GM23338 (cell line): ENCODE data around the gene NCS1.

Experiments
- CREB1 ChIP-seq: fragments of 250-450 bp; sonication (Bioruptor Pico); IDR thresholded peaks from 2 replicates; pipeline ENCODE4 v1.5.0; 2020; ENCODE audit warnings: low read depth, mild to moderate bottlenecking, moderate library complexity
- CTCF ChIP-seq, 2 experiments: fragments of 200-600 bp in 1 of 2; sonication (generic) in 1 of 2; conservative IDR thresholded peaks; 2 replicates each; pipeline versions ENCODE4 v1.5.1 to v1.6.1; 2016 to 2017; ENCODE audit warnings: antibody characterized with exemption in 2 of 2, low read depth in 2 of 2, mild to moderate bottlenecking in 2 of 2, moderate library complexity in 1 of 2
- ETS1 ChIP-seq: IDR thresholded peaks from 2 replicates; pipeline ENCODE4 v1.6.1; 2016; ENCODE audit warnings: antibody characterized with exemption
- EZH2 ChIP-seq: fragments of 200-600 bp; sonication (generic); IDR thresholded peaks from one replicate; pipeline ENCODE4 v1.8.0; 2017; ENCODE audit warnings: antibody characterized with exemption, mild to moderate bottlenecking, low read depth; ENCODE audit not compliant: unreplicated experiment
- EZH2phosphoT487 ChIP-seq: fragments of 200-600 bp; sonication (generic); IDR thresholded peaks from one replicate; pipeline ENCODE4 v1.8.1; 2018; ENCODE audit warnings: antibody characterized with exemption; ENCODE audit not compliant: unreplicated experiment
- JUNB ChIP-seq: IDR thresholded peaks from one replicate; pipeline ENCODE4 v1.6.1; 2016; ENCODE audit warnings: antibody characterized with exemption; ENCODE audit not compliant: unreplicated experiment
- NANOG ChIP-seq: IDR thresholded peaks from 2 replicates; pipeline ENCODE4 v1.6.1; 2016; ENCODE audit warnings: antibody characterized with exemption, borderline replicate concordance
- POLR2AphosphoS5 ChIP-seq: IDR thresholded peaks from 2 replicates; pipeline ENCODE4 v1.6.1; 2016; ENCODE audit warnings: antibody characterized with exemption, low read depth
- STAT1 ChIP-seq: IDR thresholded peaks from one replicate; pipeline ENCODE4 v1.6.1; 2016; ENCODE audit warnings: antibody characterized with exemption; ENCODE audit not compliant: unreplicated experiment
- ZNF114 ChIP-seq: fragments of 250-450 bp; sonication (Bioruptor Pico); IDR thresholded peaks from 2 replicates; pipeline ENCODE4 v1.5.0; 2020; ENCODE audit warnings: mild to moderate bottlenecking, moderate library complexity
- ZNF331 ChIP-seq: fragments of 250-450 bp; sonication (Bioruptor Pico); IDR thresholded peaks from 2 replicates; pipeline ENCODE4 v1.5.0; 2020; ENCODE audit warnings: low read depth, mild to moderate bottlenecking, moderate library complexity
- TF ChIP-seq, protein P1 (sequence below): IDR thresholded peaks from one replicate; pipeline ENCODE4 v1.6.1; 2018; ENCODE audit warnings: antibody characterized with exemption; ENCODE audit not compliant: unreplicated experiment

DNA sequence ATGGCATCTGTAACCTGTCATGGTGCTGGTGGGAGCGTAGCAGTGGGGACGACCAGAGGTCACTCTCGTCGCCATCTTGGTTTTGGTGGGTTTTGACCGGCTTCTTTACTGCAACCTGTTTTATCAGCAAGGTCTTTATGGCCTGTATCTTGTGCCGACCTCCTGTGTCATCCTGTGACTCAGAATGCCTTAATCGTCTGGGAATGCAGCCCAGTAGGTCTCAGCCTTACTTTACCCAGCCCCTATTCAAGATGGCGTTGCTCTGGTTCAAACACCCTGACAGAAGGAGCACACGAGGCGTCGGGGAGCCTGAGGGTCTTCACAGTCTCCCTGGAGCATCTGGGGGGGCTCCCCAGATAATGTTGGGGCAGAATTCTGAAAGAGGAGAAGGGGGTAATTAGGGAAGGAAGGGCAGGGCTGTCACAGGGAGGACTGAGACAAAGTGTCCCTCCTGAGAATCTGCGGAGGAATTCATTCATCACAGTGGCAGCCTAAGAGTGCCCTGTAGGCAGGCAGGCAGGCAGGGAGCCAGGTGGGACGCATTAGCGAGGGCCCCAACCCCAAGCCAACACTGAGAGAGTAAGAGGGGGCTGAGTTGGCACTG is 21.3 kb upstream of the NCS1 start:
- no peak for TF ChIP-seq JUNB
- no peak for TF ChIP-seq EZH2phosphoT487
- TF ChIP-seq CTCF (conservative IDR thresholded peaks at IDR 0.05; ENCODE audit: low read depth in 2 of 2) = no peak
- TF ChIP-seq POLR2AphosphoS5 = no peak
- TF ChIP-seq CREB1 (CRISPR knock-in tag) = no peak
- TF ChIP-seq, protein P1, sequence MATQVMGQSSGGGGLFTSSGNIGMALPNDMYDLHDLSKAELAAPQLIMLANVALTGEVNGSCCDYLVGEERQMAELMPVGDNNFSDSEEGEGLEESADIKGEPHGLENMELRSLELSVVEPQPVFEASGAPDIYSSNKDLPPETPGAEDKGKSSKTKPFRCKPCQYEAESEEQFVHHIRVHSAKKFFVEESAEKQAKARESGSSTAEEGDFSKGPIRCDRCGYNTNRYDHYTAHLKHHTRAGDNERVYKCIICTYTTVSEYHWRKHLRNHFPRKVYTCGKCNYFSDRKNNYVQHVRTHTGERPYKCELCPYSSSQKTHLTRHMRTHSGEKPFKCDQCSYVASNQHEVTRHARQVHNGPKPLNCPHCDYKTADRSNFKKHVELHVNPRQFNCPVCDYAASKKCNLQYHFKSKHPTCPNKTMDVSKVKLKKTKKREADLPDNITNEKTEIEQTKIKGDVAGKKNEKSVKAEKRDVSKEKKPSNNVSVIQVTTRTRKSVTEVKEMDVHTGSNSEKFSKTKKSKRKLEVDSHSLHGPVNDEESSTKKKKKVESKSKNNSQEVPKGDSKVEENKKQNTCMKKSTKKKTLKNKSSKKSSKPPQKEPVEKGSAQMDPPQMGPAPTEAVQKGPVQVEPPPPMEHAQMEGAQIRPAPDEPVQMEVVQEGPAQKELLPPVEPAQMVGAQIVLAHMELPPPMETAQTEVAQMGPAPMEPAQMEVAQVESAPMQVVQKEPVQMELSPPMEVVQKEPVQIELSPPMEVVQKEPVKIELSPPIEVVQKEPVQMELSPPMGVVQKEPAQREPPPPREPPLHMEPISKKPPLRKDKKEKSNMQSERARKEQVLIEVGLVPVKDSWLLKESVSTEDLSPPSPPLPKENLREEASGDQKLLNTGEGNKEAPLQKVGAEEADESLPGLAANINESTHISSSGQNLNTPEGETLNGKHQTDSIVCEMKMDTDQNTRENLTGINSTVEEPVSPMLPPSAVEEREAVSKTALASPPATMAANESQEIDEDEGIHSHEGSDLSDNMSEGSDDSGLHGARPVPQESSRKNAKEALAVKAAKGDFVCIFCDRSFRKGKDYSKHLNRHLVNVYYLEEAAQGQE = no peak
- TF ChIP-seq EZH2 = no peak
- TF ChIP-seq STAT1 = no peak
- TF ChIP-seq ETS1 = no peak
- no peak for TF ChIP-seq ZNF331 (CRISPR knock-in tag)
- TF ChIP-seq NANOG = no peak
- TF ChIP-seq ZNF114 (CRISPR knock-in tag) = no peak
